Head of caudate nucleus (tissue), 42 donors: ENCODE results near the gene SLC9A3.

Experiments
- DNase-seq, 42 donors: peaks; one replicate each; pipeline versions ENCODE4 v3.0.0 to v3.0.0-alpha.2; 2020 to 2021; ENCODE audit warnings: mixed read lengths in 7 of 42
- intact Hi-C: fragments of 100-400 bp; cut with DNase I; formaldehyde crosslinking; loops from one replicate; pipeline ENCODE4 v1.15.0; 2022

SLC9A3 gene

GRCh38 chr5:446066-446882 is 78.0 kb downstream of the SLC9A3 start:
- intact Hi-C loops = loop anchor here (10.0 kb wide), 1 partner anchor 449 kb away; the partner anchor contains the start of genes BRD9 and TRIP13
- peak in 9 of 42 donors; percentile 3 to 34 (median 9) for DNase-seq

DNA sequence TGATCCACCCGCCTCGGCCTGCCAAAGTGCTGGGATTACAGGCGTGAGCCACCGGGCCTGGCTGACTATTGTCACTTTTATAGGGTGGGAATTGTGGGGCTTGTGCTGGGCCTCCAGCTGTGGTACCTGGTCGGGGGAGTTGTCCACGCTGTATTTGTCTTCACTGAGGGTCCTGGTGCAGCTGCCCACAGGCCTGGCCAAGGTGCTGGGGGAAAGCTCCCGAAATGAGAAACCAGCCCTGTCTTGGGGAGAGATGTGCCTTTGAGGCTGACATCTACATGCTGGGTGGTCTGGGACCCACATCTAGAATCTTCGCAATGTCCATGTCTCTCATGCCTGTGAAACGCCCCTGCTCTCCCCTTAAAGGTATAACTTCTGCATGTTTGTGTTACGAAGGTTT is 78.7 kb downstream of the SLC9A3 start:
- intact Hi-C loops = loop anchor here (10.0 kb wide), 1 partner anchor 449 kb away; the partner anchor contains the start of genes BRD9 and TRIP13
- peak in 7 of 42 donors; percentile 0 to 27 (median 6) for DNase-seq

GRCh38 chr5:444226-444625 is 80.0 kb downstream of the SLC9A3 start:
- intact Hi-C loops = loop anchor here (10.0 kb wide), 1 partner anchor 451 kb away; the partner anchor contains the start of genes BRD9 and TRIP13
- peak in 10 of 42 donors; percentile 6 to 35 (median 16) for DNase-seq

- intact Hi-C loops = loop anchor here (2.0 to 10.0 kb wide), 2 partner anchors 29 to 451 kb away; partner anchors contain the start of genes BRD9 and TRIP13
- peak in 12 of 42 donors; percentile 6 to 43 (median 20) for DNase-seq
Measured at GRCh38 chr5:443239-444151, 80.8 kb downstream of the SLC9A3 start.

DNA sequence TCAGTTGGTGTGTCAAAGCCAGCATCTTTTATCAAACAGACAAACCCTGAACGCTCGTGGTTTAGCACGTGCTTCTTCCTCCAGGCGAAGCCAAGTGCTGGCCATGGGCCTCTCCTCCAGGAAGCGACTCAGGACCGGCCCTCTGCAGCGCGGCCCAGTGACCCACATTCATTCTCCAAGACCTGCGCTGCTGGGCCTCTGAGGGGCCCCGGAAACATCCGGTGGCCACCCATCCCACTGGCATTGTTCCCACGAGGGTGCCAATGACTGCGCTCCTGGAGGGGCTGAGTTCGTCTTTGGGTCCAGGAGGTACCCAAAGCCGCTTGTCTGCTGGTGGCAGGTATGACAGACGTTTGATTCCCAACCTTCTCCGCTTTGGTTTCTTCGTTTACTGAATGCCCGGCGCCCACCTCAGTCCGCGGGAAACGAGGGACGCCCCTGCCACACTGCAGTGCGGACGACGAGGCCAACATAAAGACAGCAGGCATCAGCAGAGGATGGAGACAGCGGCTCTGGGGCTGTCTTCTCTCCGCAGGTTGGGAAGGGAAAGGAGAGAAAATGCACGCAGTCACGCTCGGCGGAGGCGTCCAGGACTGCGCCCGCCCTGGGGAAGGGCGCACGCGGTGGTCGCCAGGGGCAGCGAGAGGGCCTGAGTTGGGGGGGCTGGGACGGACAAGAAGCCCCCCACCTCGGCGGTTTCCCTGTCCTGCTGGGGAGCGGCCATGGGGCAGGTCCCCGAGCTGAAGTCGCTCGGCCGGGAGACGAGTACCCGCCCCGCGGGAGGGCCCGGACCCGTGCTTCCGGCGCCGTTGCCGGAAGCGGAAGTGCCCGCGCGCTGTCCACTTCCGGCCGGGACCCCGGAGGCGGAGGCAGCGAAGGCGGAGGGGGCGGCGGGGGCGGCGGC is 81.7 kb downstream of the SLC9A3 start, which contains the start of gene EXOC3:
TSS of gene EXOC3 (plus strand) at position 842 of the 904 bp plus-strand sequence. CDS start 3,030 bp downstream, outside the sequence.
- intact Hi-C loops = loop anchor here (2.0 to 10.0 kb wide), 2 partner anchors 30 to 452 kb away; partner anchors contain the start of genes BRD9 and TRIP13
- peak in 41 of 42 donors; percentile 40 to 89 (median 77) for DNase-seq

DNA sequence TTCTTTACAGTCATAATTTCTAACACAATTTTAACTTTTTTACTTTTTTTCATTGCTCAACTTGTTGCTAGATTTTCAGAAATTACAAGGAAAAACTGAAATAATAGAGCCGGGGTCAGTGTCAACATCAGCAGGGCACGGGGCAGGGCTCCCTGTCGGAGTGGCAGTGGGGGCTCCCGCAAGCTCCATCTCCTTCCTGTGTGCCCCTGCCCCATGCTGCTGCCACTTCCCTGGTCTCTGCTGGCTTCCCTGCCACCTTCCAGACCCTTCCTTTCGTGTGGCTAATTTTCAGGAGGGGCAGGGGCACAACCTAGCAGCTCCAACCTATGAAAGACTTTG is 82.3 kb downstream of the SLC9A3 start:
- peak in 3 of 42 donors; percentile 10 to 35 (median 33) for DNase-seq
- intact Hi-C loops = loop anchor here (2.0 to 10.0 kb wide), 2 partner anchors 31 to 453 kb away; partner anchors contain the start of genes BRD9 and TRIP13

GRCh38 chr5:440401-441201 is 83.6 kb downstream of the SLC9A3 start:
- intact Hi-C loops = loop anchor here (10.0 kb wide), 1 partner anchor 454 kb away; the partner anchor contains the start of genes BRD9 and TRIP13
- DNase-seq = peak in 8 of 42 donors; percentile 1 to 42 (median 21)

- peak in 8 of 42 donors; percentile 2 to 39 (median 10) for DNase-seq
- intact Hi-C loops = loop anchor here (10.0 kb wide), 1 partner anchor 455 kb away; the partner anchor contains the start of genes BRD9 and TRIP13
Measured at GRCh38 chr5:439636-440035, 84.6 kb downstream of the SLC9A3 start.

DNA sequence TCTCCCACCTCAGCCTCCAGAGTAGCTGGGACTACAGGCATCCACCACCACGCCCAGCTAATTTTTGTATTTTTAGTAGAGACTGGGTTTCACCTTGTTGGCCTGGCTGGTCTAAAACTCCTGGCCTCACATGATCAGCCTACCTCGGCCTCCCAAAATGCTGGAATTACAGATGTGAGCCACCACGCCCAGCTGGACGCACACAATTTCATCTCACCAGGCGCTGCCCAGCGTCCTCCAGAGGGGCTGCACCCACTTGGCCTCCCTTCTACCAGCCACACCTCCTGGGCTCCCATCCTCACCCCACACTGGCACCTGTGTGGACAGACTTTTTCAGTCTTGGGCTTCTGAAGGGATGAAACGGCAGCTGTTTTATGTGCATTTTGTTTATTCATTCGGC is 85.1 kb downstream of the SLC9A3 start:
- peak in 7 of 42 donors; percentile 1 to 19 (median 11) for DNase-seq

DNA sequence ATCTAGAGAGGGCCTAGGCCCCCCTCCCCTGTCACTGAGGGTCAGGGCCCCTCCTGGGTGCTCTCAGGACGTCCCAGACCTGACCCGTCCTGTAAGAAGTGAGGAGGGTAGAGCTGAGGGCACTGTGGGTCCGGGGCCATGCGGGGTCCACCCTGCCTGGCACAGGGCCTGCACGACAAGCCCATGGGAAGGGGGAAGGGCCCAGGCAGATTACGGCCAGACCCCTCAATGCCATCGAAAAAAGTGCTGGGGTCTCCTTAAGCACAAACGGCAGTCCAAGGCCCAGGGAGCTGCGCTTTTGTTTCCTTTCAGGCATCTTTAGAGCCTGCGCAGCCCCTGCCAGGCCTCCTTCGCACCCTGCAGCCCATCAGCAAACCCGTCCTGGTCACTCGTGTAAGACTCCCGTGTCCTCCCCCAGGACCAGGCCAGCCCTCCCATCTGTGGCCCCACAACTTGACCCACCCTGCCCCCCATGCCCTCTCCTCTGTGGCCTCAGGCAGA is 85.7 kb downstream of the SLC9A3 start:
- peak in 5 of 42 donors; percentile 3 to 34 (median 23) for DNase-seq
- intact Hi-C loops = no loop called here

More for the DNA sequence above, 85.1 kb downstream of the SLC9A3 start:
- intact Hi-C loops = no loop called here

DNA sequence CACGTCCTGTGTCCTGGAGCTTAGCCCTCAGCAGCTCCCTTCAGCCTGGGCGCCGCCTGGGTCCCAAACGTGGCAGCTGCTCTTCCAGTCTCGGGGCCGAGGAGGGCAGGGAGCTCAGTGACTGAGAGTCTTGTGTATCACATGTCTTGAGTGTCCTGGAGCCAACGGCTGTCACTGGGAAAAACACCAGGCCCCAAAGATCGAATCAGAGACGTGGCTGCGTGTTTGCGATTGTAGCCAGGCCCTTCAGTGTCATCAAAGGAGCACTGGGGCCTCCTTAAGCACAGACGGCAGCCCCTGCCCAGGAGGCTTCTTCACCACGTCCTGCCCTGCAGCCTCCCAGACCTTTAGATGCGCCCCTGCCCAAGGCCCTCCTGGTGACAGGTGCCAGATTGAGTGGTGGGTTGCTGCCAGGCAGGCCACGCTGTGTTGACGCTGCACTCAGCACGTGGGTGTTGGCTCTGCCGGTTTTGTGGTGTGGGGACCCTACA is 86.9 kb downstream of the SLC9A3 start:
- intact Hi-C loops = no loop called here
- DNase-seq = peak in 6 of 42 donors; percentile 2 to 30 (median 15)

DNA sequence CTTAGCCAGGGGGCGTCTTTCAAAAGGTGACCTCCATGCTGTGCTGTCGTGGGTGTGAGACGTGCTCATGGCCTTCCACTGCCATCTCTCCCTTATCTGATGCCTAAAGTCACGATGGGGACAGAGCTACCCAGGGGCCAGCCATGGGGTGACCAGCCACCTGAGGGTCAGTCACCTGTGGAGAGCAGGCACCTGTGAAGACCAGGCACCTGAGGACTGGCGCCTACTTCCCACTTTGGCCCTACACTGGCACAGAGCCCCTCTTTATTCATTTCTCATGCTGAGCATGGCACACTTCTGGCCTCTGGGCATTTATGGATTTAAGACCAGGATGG is 87.6 kb downstream of the SLC9A3 start:
- peak in 1 of 42 donors; percentile 7 for DNase-seq
- intact Hi-C loops = no loop called here

GRCh38 chr5:435961-436640 is 88.1 kb downstream of the SLC9A3 start:
- intact Hi-C loops = no loop called here
- DNase-seq = peak in 7 of 42 donors; percentile 6 to 30 (median 16)

DNA sequence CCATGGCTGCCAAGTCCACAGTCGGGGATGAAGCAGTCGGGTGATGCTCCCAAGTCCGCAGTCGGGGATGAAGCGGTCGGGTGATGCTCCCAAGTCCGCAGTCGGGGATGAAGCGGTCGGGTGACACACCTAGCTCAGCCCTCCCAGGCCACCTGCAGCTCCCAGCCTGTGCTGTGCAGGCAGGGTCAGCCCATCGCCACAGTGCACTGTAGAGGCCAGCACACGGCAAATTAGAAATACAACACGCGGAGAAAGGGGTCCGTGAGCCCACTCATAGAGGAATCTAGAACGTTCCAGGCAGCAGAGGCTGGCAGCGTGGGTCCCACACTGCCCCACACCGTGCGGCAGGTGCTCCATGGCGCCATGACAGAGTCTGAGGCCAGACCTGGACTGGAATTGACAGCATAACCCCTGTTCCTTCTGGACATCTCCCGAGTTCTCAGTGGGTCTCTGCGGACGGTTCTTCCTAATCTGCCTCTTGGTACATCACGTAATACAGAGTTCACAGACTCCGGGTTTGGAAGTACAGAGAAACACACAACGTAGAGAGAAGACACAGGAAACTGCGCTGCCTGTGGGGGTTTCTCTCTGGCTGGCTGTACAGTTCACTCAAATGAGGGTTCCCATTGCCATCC is 89.0 kb downstream of the SLC9A3 start:
- peak in 6 of 42 donors; percentile 8 to 36 (median 18) for DNase-seq
- intact Hi-C loops = no loop called here

DNA sequence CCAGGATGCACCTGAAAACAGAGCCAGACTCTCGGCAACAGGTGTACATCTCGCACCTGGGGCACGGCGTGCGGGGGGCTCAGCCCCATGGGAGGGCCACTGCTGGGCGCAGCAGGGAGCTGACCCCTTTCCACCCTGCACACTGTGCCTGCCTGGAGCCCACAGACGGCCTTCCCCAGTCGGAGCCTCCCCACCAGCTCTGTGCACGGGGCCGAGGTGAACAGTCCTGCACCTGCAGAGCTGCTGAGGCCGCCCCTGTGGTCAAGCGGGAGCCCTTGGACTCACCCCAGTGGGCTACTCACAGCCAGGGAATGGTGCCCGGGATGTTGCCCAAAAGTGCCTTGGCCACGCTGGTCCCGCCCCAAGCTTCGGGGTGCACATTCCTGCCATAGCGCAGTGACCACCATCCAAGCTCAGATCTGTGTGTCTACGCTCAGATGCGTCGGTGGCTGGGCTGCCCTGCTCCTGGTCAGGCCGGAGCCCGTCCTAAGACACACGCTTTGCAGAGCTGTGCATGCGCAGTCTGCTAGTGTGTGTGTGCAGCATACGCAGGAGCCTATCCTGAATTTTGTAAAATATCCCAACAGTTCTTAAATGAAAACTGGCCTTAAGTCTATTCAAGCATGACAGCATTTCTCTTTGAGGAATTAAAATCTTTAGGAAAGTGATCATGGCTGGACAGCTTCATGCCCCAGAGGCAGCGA is 89.7 kb downstream of the SLC9A3 start:
- DNase-seq = peak in 7 of 42 donors; percentile 7 to 34 (median 21)
- intact Hi-C loops = no loop called here
